Activated T-helper 2 cell treated with anti-CD3 and anti-CD28 coated beads, Interferon-gamma antibody, Interleukin-2, Interleukin-4, amounts not matched to agents 10 μg/mL and 5 μg/mL and 100 μg/mL, durations not matched to agents 14 hours and 24 hours and 36 hours (primary cell): Measurements from ENCODE around the gene TMX2. TPM values are rescaled to one million over a fixed set of nuclear protein-coding genes. Genes with fewer than 3 reads are reported as not detected.
"Not testable (repeated sequence)": the region's sequence is repeated elsewhere in the genome, so short reads cannot be mapped to it uniquely, and the experiment has no call there.

ENCODE experiments used
- DNase-seq: peaks from one replicate; pipeline ENCODE4 v3.0.0; 2021; ENCODE audit warnings: low spot score
- H3K27ac Mint-ChIP-seq: one replicate; pipeline ENCODE4 v1.8.0; 2021; ENCODE audit warnings: mixed read lengths
- H3K27me3 Mint-ChIP-seq: one replicate; pipeline ENCODE4 v1.8.0; 2021; ENCODE audit warnings: low read depth, mixed read lengths
- H3K36me3 Mint-ChIP-seq: one replicate; pipeline ENCODE4 v1.8.0; 2021; ENCODE audit warnings: low read depth, mixed read lengths
- H3K4me1 Mint-ChIP-seq: one replicate; pipeline ENCODE4 v1.8.0; 2021; ENCODE audit warnings: low read depth, mixed read lengths
- H3K4me3 Mint-ChIP-seq: one replicate; pipeline ENCODE4 v1.8.0; 2021; ENCODE audit warnings: low read depth, mild to moderate bottlenecking, moderate library complexity, mixed read lengths
- H3K9me3 Mint-ChIP-seq: one replicate; pipeline ENCODE4 v1.8.0; 2021; ENCODE audit warnings: mixed read lengths
- intact Hi-C: fragments of 100-400 bp; cut with micrococcal nuclease; formaldehyde crosslinking; loops from one replicate; pipeline ENCODE4 v1.15.1; 2023
- total RNA-seq: library from RNA; stranded (reverse); gene quantifications from 2 replicates; pipeline ENCODE4 v1.2.3, GENCODE V29; 2022

Gene TMX2
- 74.6 and 80.0 TPM in 2 replicates for total RNA-seq

DNA sequence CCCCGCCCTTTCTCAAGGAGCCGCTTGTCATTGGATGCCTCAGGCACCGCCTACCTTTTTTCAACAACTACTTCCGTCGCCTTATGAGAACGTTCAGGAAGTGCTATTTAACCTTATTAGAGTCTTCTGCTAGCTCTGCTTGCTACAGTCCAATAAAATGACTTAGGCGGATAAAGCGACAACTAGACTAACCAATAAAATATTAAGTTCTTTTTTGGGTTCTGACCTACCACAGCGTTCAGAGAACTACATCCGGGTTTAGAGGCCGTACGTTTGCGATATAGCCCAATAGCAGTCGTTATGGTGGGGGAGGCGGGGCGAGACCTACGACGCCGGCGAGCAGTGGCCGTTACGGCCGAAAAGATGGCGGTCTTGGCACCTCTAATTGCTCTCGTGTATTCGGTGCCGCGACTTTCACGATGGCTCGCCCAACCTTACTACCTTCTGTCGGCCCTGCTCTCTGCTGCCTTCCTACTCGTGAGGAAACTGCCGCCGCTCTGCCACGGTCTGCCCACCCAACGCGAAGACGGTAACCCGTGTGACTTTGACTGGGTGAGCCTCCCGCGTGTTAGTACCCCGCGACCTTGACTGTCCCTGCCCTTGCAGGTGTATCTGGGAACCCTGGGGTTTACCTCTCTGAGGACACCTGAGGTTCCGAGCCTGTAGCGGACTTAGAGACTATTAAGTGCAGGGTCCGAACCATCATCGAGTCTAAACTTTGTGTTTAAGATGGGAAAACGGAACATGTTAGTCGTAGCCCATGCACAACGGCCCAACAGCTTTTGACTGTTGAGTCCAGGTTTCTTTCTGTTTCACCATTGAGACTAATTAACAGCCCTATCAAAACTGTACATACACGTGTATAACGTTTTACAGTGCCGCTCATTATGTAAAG lies at the start of gene TMX2:
TSS of gene TMX2 (plus strand) at position 338 of the 895 bp plus-strand sequence. CDS start at position 364, 26 bp downstream.
- intact Hi-C loops = loop anchor here (1.0 to 10.0 kb wide), 9 partner anchors 29 to 1842 kb away; partner anchors contain the start of genes CLP1, SELENOH and TIMM10
- peak; percentile 90 for DNase-seq
- Mint-ChIP-seq H3K27me3 (no peaks in the 10 kb centered on the region), H3K36me3 (peaks cover 27% of the 10 kb centered on the region), H3K4me3 (peak within 1 kb of the TSS; percentile 99), H3K27ac (peak within 1 kb of the TSS; percentile 94), H3K9me3 (no peaks in the 10 kb centered on the region), H3K4me1 (peaks cover 35% of the 10 kb centered on the region)

GRCh38 chr11:57662893-57663292 lies 49.5 kb upstream of the TMX2 start:
- H3K4me3 Mint-ChIP-seq = no peak overlapping the region

DNA sequence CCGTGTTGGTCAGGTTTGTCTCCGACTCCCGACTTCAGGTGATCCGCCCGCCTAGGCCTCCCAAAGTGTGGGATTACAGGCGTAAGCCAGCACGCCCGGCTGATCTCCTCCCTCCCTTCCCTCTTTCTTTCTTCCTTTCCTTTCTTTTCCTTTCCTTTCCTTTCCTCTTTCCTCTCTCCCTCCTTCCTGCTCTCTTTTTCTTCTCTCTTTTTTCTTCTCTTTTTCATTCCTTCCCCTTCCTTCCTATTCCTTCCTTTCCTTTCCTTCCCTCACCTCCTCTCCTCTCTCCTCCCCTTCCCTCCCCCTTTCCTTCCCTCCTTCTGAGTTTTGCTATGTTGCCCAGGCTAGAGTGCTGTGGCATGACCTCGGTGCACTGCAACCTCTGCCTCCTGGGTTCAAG lies 48.4 kb upstream of the TMX2 start:
- H3K4me3 Mint-ChIP-seq = no peak overlapping the region
- H3K4me1 Mint-ChIP-seq = peaks cover 19% of the 10 kb centered on the region
- intact Hi-C loops = loop anchor here (10.0 kb wide), 1 partner anchor 1481 kb away; the partner anchor contains the start of gene FAM111A
- DNase-seq = no peak
- peaks cover 36% of the 10 kb centered on the region for H3K36me3 Mint-ChIP-seq
- H3K27ac Mint-ChIP-seq = no peak overlapping the region
- no peaks in the 10 kb centered on the region for H3K9me3 Mint-ChIP-seq
- no peaks in the 10 kb centered on the region for H3K27me3 Mint-ChIP-seq

More at GRCh38 chr11:57662893-57663292, 49.5 kb upstream of the TMX2 start:
- no peak for DNase-seq
- Mint-ChIP-seq H3K27ac (no peak overlapping the region), H3K36me3 (peaks cover 36% of the 10 kb centered on the region), H3K27me3 (no peaks in the 10 kb centered on the region), H3K9me3 (no peaks in the 10 kb centered on the region), H3K4me1 (peaks cover 21% of the 10 kb centered on the region)
- intact Hi-C loops = loop anchor here (10.0 kb wide), 1 partner anchor 1482 kb away; the partner anchor contains the start of gene FAM111A

- intact Hi-C loops = loop anchor here (1.0 to 10.0 kb wide), 10 partner anchors 10 to 1478 kb away; partner anchors contain the start of genes CLP1, FAM111A, MED19 and SELENOH
- no peaks in the 10 kb centered on the region for H3K9me3 Mint-ChIP-seq
Observed at GRCh38 chr11:57667117-57667735, 45.2 kb upstream of the TMX2 start.

GRCh38 chr11:57667736-57668433 lies 44.5 kb upstream of the TMX2 start, which contains the start of gene ZDHHC5:
ZDHHC5 (plus strand) TSS chr11:57668114; CDS start chr11:57673091, 4,977 bp downstream.
- H3K27me3 Mint-ChIP-seq = no peaks in the 10 kb centered on the region
- intact Hi-C loops = loop anchor here (1.0 to 10.0 kb wide), 11 partner anchors 11 to 1477 kb away; partner anchors contain the start of genes CLP1, FAM111A, MED19 and SELENOH
- DNase-seq = peak; percentile 100
- H3K36me3 Mint-ChIP-seq = peaks cover 29% of the 10 kb centered on the region
- peak within 1 kb of the TSS; percentile 99 for H3K27ac Mint-ChIP-seq
- H3K4me1 Mint-ChIP-seq = peaks cover 29% of the 10 kb centered on the region
- H3K9me3 Mint-ChIP-seq = no peaks in the 10 kb centered on the region
- peak within 1 kb of the TSS; percentile 99 for H3K4me3 Mint-ChIP-seq

More at GRCh38 chr11:57667117-57667735, 45.2 kb upstream of the TMX2 start:
- no peaks in the 10 kb centered on the region for H3K27me3 Mint-ChIP-seq
- peak overlapping the region; percentile 99 for H3K27ac Mint-ChIP-seq
- H3K4me1 Mint-ChIP-seq = peaks cover 29% of the 10 kb centered on the region
- peaks cover 30% of the 10 kb centered on the region for H3K36me3 Mint-ChIP-seq
- peak overlapping the region; percentile 99 for H3K4me3 Mint-ChIP-seq
- peak; percentile 90 for DNase-seq

- Mint-ChIP-seq H3K4me1 (peaks cover 33% of the 10 kb centered on the region), H3K36me3 (peaks cover 35% of the 10 kb centered on the region), H3K9me3 (no peaks in the 10 kb centered on the region), H3K27me3 (no peaks in the 10 kb centered on the region), H3K4me3 (peak overlapping the region; percentile 99), H3K27ac (peak overlapping the region; percentile 99)
- DNase-seq = no peak
- intact Hi-C loops = loop anchor here (1.0 to 10.0 kb wide), 4 partner anchors 124 to 1476 kb away; partner anchors contain the start of genes FAM111A and SLC43A3
Observed at GRCh38 chr11:57668434-57668782, 44.0 kb upstream of the TMX2 start.

GRCh38 chr11:57674251-57674650 lies 38.1 kb upstream of the TMX2 start:
- H3K27ac Mint-ChIP-seq = no peak overlapping the region
- intact Hi-C loops = no loop called here
- H3K36me3 Mint-ChIP-seq = peaks cover 74% of the 10 kb centered on the region
- H3K27me3 Mint-ChIP-seq = no peaks in the 10 kb centered on the region
- no peak for DNase-seq
- H3K4me1 Mint-ChIP-seq = peaks cover 44% of the 10 kb centered on the region
- H3K4me3 Mint-ChIP-seq = no peak overlapping the region
- no peaks in the 10 kb centered on the region for H3K9me3 Mint-ChIP-seq

DNA sequence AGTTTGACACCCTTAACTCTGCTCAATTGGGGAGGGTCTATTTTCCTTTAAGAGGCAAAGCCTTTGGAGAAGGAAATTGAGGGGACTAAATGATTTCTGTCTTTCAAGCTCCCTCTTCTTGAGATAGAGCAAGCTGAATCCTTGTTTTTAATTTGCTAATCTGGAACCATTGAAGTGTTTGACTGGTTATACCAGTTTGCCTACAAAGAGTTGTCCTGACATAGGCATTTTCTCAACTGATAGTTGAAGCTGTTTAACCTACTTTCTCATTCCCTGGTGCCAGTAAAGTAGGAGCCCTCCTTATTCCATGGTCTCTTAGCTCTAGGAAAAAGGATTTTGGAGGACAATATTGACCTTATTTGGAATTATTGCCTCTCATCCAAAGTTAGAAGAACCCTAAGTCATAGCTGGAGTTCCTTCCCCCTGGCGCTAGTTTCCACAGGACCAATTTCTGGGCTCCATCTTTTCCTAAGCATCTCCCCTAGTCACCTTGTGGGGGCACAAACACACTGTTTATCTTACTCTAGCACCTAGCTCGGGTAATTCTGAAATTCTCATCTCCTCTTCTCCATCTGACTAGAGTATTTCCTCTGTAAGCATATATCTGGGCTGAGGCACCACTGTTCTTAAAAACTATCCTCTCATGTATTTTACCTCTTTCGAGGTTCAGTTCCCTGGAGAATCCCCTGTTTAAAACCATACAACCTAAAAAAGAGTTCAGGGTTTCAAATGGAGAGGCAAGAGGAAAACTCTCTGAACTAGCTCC lies 37.0 kb upstream of the TMX2 start:
- H3K27me3 Mint-ChIP-seq = no peaks in the 10 kb centered on the region
- peak overlapping the region; percentile 3 for H3K27ac Mint-ChIP-seq
- H3K4me1 Mint-ChIP-seq = peaks cover 43% of the 10 kb centered on the region
- H3K9me3 Mint-ChIP-seq = no peaks in the 10 kb centered on the region
- no peak overlapping the region for H3K4me3 Mint-ChIP-seq
- peaks cover 75% of the 10 kb centered on the region for H3K36me3 Mint-ChIP-seq
- DNase-seq = no peak
- intact Hi-C loops = no loop called here

- H3K36me3 Mint-ChIP-seq = peaks cover 73% of the 10 kb centered on the region
- H3K27ac Mint-ChIP-seq = no peak overlapping the region
- no peak for DNase-seq
- intact Hi-C loops = no loop called here
- peaks cover 39% of the 10 kb centered on the region for H3K4me1 Mint-ChIP-seq
- no peaks in the 10 kb centered on the region for H3K27me3 Mint-ChIP-seq
- H3K9me3 Mint-ChIP-seq = no peaks in the 10 kb centered on the region
- no peak overlapping the region for H3K4me3 Mint-ChIP-seq
Observed at GRCh38 chr11:57679396-57679795, 33.0 kb upstream of the TMX2 start.

GRCh38 chr11:57680552-57680874 lies 31.9 kb upstream of the TMX2 start:
- DNase-seq = no peak
- H3K27me3 Mint-ChIP-seq = no peaks in the 10 kb centered on the region
- H3K4me1 Mint-ChIP-seq = peaks cover 33% of the 10 kb centered on the region
- no peaks in the 10 kb centered on the region for H3K9me3 Mint-ChIP-seq
- no peak overlapping the region for H3K4me3 Mint-ChIP-seq
- intact Hi-C loops = no loop called here
- peak overlapping the region; percentile 65 for H3K27ac Mint-ChIP-seq
- H3K36me3 Mint-ChIP-seq = peaks cover 69% of the 10 kb centered on the region

- no peaks in the 10 kb centered on the region for H3K27me3 Mint-ChIP-seq
- DNase-seq = no peak
- H3K4me3 Mint-ChIP-seq = no peak overlapping the region
- peaks cover 26% of the 10 kb centered on the region for H3K4me1 Mint-ChIP-seq
- peak overlapping the region; percentile 65 for H3K27ac Mint-ChIP-seq
- intact Hi-C loops = no loop called here
- H3K36me3 Mint-ChIP-seq = peaks cover 67% of the 10 kb centered on the region
- H3K9me3 Mint-ChIP-seq = no peaks in the 10 kb centered on the region
Observed at GRCh38 chr11:57681168-57681567, 31.2 kb upstream of the TMX2 start.

- DNase-seq = not testable (repeated sequence)
Observed at GRCh38 chr11:57690474-57690873, 21.9 kb upstream of the TMX2 start.

More at GRCh38 chr11:57690474-57690873, 21.9 kb upstream of the TMX2 start:
- H3K27me3 Mint-ChIP-seq, H3K4me3 Mint-ChIP-seq, H3K27ac Mint-ChIP-seq, H3K4me1 Mint-ChIP-seq, H3K9me3 Mint-ChIP-seq, intact Hi-C loops: not testable (repeated sequence)
- H3K36me3 Mint-ChIP-seq = peaks cover 60% of the 10 kb centered on the region
